HCT116 (cell line): ENCODE data around the gene ZNF692. TPM values are rescaled to one million over a fixed set of nuclear protein-coding genes. Genes with fewer than 3 reads are reported as not detected.
A peak's percentile ranks its signal among the peaks of the same experiment; 100 is the strongest.

ENCODE experiments used
- ATAC-seq: fragments of 200-7000 bp; cut with Tn5 transposase; 2 replicates; pipeline ENCODE4 v1.9.1; 2020; ENCODE audit warnings: mild to moderate bottlenecking, moderate library complexity
- BruUV-seq: library from RNA; stranded (reverse); fragments of 400-500 nt; replicated peaks from 2 replicates; lab custom pipeline; 2021; lab: Mats Ljungman, UMichigan
- CTCF ChIA-PET: fragments of 300-600 bp; sonication (Branson Sonifier 250); formaldehyde crosslinking; loops from one replicate; lab custom pipeline; 2021; ENCODE audit warnings: antibody characterized with exemption; lab: Charles Lee
- POLR2A ChIA-PET: fragments of 300-600, 350-600 bp; sonication (Branson Sonifier 250); formaldehyde crosslinking; loops from one replicate; lab custom pipeline; 2021; ENCODE audit warnings: antibody characterized with exemption; lab: Charles Lee
- RAD21 ChIA-PET, 2 experiments: fragments of 300-600 bp; sonication (Branson Sonifier 250); formaldehyde crosslinking; loops; one replicate each; lab custom pipeline; 2023; ENCODE audit warnings: low total read pairs in 2 of 2; ENCODE audit not compliant: uncharacterized antibody in 2 of 2, unreplicated experiment in 2 of 2, low non-redundant PET in 1 of 2; lab: Charles Lee
- DNase-seq: peaks from one replicate; pipeline ENCODE4 v3.0.0-alpha.2; 2010; ENCODE audit warnings: low read depth, low spot score
- H2AFZ ChIP-seq: fragments of 200-600 bp; shearing (Covaris generic), sonication (generic); 2 replicates; pipeline ENCODE4 v1.6.1; 2017; ENCODE audit warnings: low read depth, mixed run types, mixed read lengths, antibody characterized with exemption, low read length; ENCODE audit not compliant: poor library complexity, severe bottlenecking
- H3K27ac ChIP-seq: 2 replicates; pipeline ENCODE4 v1.5.1; 2012; ENCODE audit warnings: low read depth, low read length
- H3K27me3 ChIP-seq: fragments of 200-600 bp; sonication (generic); 2 replicates; pipeline ENCODE4 v1.6.1; 2016; ENCODE audit warnings: mixed run types, low read length, mixed read lengths; ENCODE audit not compliant: insufficient read depth
- H3K36me3 ChIP-seq, 2 experiments: fragments of 200-500 bp in 1 of 2; fragments of 200-600 bp in 1 of 2; sonication (Bioruptor generic) in 1 of 2; sonication (generic) in 1 of 2; 2 replicates each; pipeline versions ENCODE4 v1.5.1 to v1.6.1; 2014 to 2016; ENCODE audit warnings: low read length in 2 of 2, inconsistent platforms in 1 of 2, mixed read lengths in 1 of 2, mixed run types in 1 of 2; ENCODE audit not compliant: insufficient read depth in 2 of 2, control insufficient read depth in 1 of 2
- H3K4me1 ChIP-seq, 2 experiments: fragments of 200-600 bp in 1 of 2; sonication (generic) in 1 of 2; 2 replicates each; pipeline versions ENCODE4 v1.5.1 to v1.6.1; 2012 to 2017; ENCODE audit warnings: low read length in 2 of 2, inconsistent platforms in 1 of 2, mild to moderate bottlenecking in 1 of 2, mixed read lengths in 1 of 2, mixed run types in 1 of 2, moderate library complexity in 1 of 2; ENCODE audit not compliant: insufficient read depth in 2 of 2, control insufficient read depth in 1 of 2
- H3K4me2 ChIP-seq: fragments of 200-600 bp; sonication (generic); 2 replicates; pipeline ENCODE4 v1.6.1; 2017; ENCODE audit warnings: mixed run types, low read length, mixed read lengths
- H3K4me3 ChIP-seq, 2 experiments: fragments of 200-600 bp in 1 of 2; sonication (generic) in 1 of 2; replicated peaks in 1 of 2; 2 replicates each; pipeline ENCODE4 v1.5.1; 2011 to 2016; ENCODE audit warnings: low read length in 2 of 2, control low read depth in 1 of 2, low read depth in 1 of 2, mild to moderate bottlenecking in 1 of 2, mixed read lengths in 1 of 2, mixed run types in 1 of 2
- H3K79me2 ChIP-seq: fragments of 200-600 bp; sonication (generic); 2 replicates; pipeline ENCODE4 v1.6.1; 2017; ENCODE audit warnings: mild to moderate bottlenecking, mixed run types, low read length, moderate library complexity, mixed read lengths; ENCODE audit not compliant: insufficient read depth
- H3K9ac ChIP-seq: fragments of 200-600 bp; sonication (generic); 2 replicates; pipeline ENCODE4 v1.6.1; 2016; ENCODE audit warnings: low read length, mixed read lengths
- H3K9me2 ChIP-seq: fragments of 200-600 bp; sonication (generic), shearing (Covaris generic); 2 replicates; pipeline ENCODE4 v1.6.1; 2017; ENCODE audit warnings: mixed run types, mild to moderate bottlenecking, moderate library complexity; ENCODE audit not compliant: insufficient read depth
- H3K9me3 ChIP-seq, 2 experiments: fragments of 200-500 bp in 1 of 2; fragments of 200-600 bp in 1 of 2; sonication (Bioruptor generic) in 1 of 2; sonication (generic) in 1 of 2; 2 replicates each; pipeline ENCODE4 v1.6.1; 2014 to 2017; ENCODE audit warnings: low read length in 2 of 2, mixed read lengths in 2 of 2, inconsistent platforms in 1 of 2, low read depth in 1 of 2, mild to moderate bottlenecking in 1 of 2, mixed run types in 1 of 2, moderate library complexity in 1 of 2; ENCODE audit not compliant: control insufficient read depth in 1 of 2, insufficient read depth in 1 of 2
- H4K20me1 ChIP-seq: fragments of 200-600 bp; sonication (generic), shearing (Covaris generic); 2 replicates; pipeline ENCODE4 v1.6.1; 2017; ENCODE audit warnings: mixed run types, mild to moderate bottlenecking, moderate library complexity; ENCODE audit not compliant: insufficient read depth
- CBX3 ChIP-seq: IDR thresholded peaks from 2 replicates; pipeline ENCODE4 v1.6.1; 2012; ENCODE audit warnings: low read depth
- CTCF ChIP-seq, 3 experiments: fragments of 200-600 bp in 1 of 3; sonication (generic) in 1 of 3; IDR thresholded peaks in 2 of 3; conservative IDR thresholded peaks in 1 of 3; 2 replicates each; pipeline ENCODE4 v1.5.1; 2012 to 2017; ENCODE audit warnings: low read depth in 2 of 3, low read length in 2 of 3, antibody characterized with exemption in 1 of 3, borderline replicate concordance in 1 of 3, control low read depth in 1 of 3, mild to moderate bottlenecking in 1 of 3, mixed read lengths in 1 of 3, mixed run types in 1 of 3, moderate library complexity in 1 of 3; ENCODE audit not compliant: insufficient read depth in 1 of 3
- EGR1 ChIP-seq: IDR thresholded peaks from 2 replicates; pipeline ENCODE4 v1.6.1; 2012; ENCODE audit warnings: low read depth
- ELF1 ChIP-seq: IDR thresholded peaks from 2 replicates; pipeline ENCODE4 v1.6.1; 2012; ENCODE audit warnings: low read depth, borderline replicate concordance
- POLR2A ChIP-seq: IDR thresholded peaks from 2 replicates; pipeline ENCODE4 v1.7.0; 2011; ENCODE audit warnings: borderline replicate concordance; ENCODE audit not compliant: insufficient read depth, insufficient read length; ENCODE audit errors: extremely low read depth
- POLR2AphosphoS5 ChIP-seq: IDR thresholded peaks from 2 replicates; pipeline ENCODE4 v1.6.1; 2011; ENCODE audit warnings: mild to moderate bottlenecking, low read depth, low read length, moderate library complexity
- REST ChIP-seq: IDR thresholded peaks from 2 replicates; pipeline ENCODE4 v1.6.1; 2012; ENCODE audit warnings: low read depth
- SIN3A ChIP-seq: IDR thresholded peaks from 2 replicates; pipeline ENCODE4 v1.6.1; 2012; ENCODE audit warnings: low read depth
- ZBTB33 ChIP-seq: IDR thresholded peaks from 2 replicates; pipeline ENCODE4 v1.6.1; 2011; ENCODE audit warnings: mild to moderate bottlenecking, low read length, moderate library complexity; ENCODE audit not compliant: insufficient replicate concordance; ENCODE audit errors: extremely low read depth
- intact Hi-C: fragments of 100-400 bp; cut with micrococcal nuclease; formaldehyde crosslinking; loops from 2 replicates; pipeline ENCODE4 v1.10.0; 2022
- total RNA-seq: library from RNA; stranded (reverse); gene quantifications from one replicate; pipeline ENCODE4 v1.2.1, GENCODE V29; 2021; ENCODE audit not compliant: unreplicated experiment

The ZNF692 gene
- total RNA-seq, 1 experiment from 2014 or later, result 76.2 TPM

GRCh38 chr1:248837045-248837780 is 21.7 kb downstream of the ZNF692 start:
- peak overlapping the region; percentile 84 for H3K4me2 ChIP-seq
- no peaks in the 10 kb centered on the region for H3K27me3 ChIP-seq
- CTCF ChIA-PET, result interaction anchor here (1.0 to 2.9 kb wide), 5 partner anchors 9 to 141 kb away, joined by 3 to 24 read pairs (median 6); partner anchors contain the start of genes SH3BP5L and ZNF692
- peak overlapping the region; percentile 88 for H3K9ac ChIP-seq
- H3K9me3 ChIP-seq, result no peaks in the 10 kb centered on the region
- no peaks in the 10 kb centered on the region for H3K9me2 ChIP-seq
- peaks cover 5 to 24% of the 10 kb centered on the region in 2 experiments; a peak in 3 of 4 replicates for H3K4me1 ChIP-seq
- TF ChIP-seq CBX3 (no peak), ZBTB33 (no peak), SIN3A (no peak), POLR2A (no peak), CTCF (IDR thresholded peaks at IDR 0.05 in 2 of 3, conservative IDR thresholded peaks at IDR 0.05 in 1 of 3; ENCODE audit: borderline replicate concordance in 1 of 3, insufficient read depth in 1 of 3, low read depth in 2 of 3, low read length in 2 of 3) (no peak), EGR1 (no peak), ELF1 (no peak), POLR2AphosphoS5 (no peak), REST (no peak)
- BruUV-seq, result TSS peak; percentile 89
- RAD21 ChIA-PET, result interaction anchor here in 1 of 2 experiments (1.1 kb wide), 1 partner anchor 11 kb away, joined by 4 read pairs; the partner anchor contains the start of gene SH3BP5L
- peak overlapping the region; percentile 97 for H3K27ac ChIP-seq
- no peak overlapping the region for H2AFZ ChIP-seq
- peak overlapping the region; percentile 69 to 84 for H3K4me3 ChIP-seq
- POLR2A ChIA-PET, result interaction anchor here (0.8 to 4.4 kb wide), 6 partner anchors 9 to 70 kb away, joined by 3 to 49 read pairs (median 6); partner anchors contain the start of genes PGBD2, SH3BP5L and ZNF692
- peaks cover 26% of the 10 kb centered on the region for H3K79me2 ChIP-seq
- H3K36me3 ChIP-seq, result no peaks in the 10 kb centered on the region
- no peak for DNase-seq
- ATAC-seq, result no peak
- intact Hi-C loops, result no loop called here
- no peaks in the 10 kb centered on the region for H4K20me1 ChIP-seq
